ENCODE results near the gene SCAMP3.
A peak's percentile ranks its signal among the peaks of the same experiment; 100 is the strongest.

The SCAMP3 gene

GRCh38 chr1:155285631-155286044, 23.5 kb upstream of the SCAMP3 start:
- no peak for DNase-seq (ENCODE audit: low read depth in 2 of 2)

- DNase-seq (ENCODE audit: low read depth in 2 of 2): no peak
Measured at GRCh38 chr1:155285063-155285462, 22.9 kb upstream of the SCAMP3 start.

- no peak for DNase-seq (ENCODE audit: low read depth in 2 of 2)
Measured at GRCh38 chr1:155284476-155284875, 22.3 kb upstream of the SCAMP3 start.

GRCh38 chr1:155282488-155283091, 20.4 kb upstream of the SCAMP3 start:
- DNase-seq (ENCODE audit: low read depth in 2 of 2): no peak

- DNase-seq (ENCODE audit: low read depth in 2 of 2): no peak
Measured at GRCh38 chr1:155279268-155279667, 17.1 kb upstream of the SCAMP3 start.

GRCh38 chr1:155278689-155279160, 16.6 kb upstream of the SCAMP3 start:
- DNase-seq (ENCODE audit: low read depth in 2 of 2): no peak

GRCh38 chr1:155277902-155278688, 15.9 kb upstream of the SCAMP3 start:
- peak; percentile 47 to 48 for DNase-seq (ENCODE audit: low read depth in 2 of 2)

GRCh38 chr1:155277070-155277901, 15.1 kb upstream of the SCAMP3 start, which contains the start of gene HCN3:
Gene HCN3, plus strand, starts transcription at chr1:155277463. Its CDS starts 128 bp downstream, at chr1:155277591.
- DNase-seq (ENCODE audit: low read depth in 2 of 2): peak; percentile 82 to 86

GRCh38 chr1:155273343-155274245, 11.4 kb upstream of the SCAMP3 start, which contains the start of gene CLK2:
Gene CLK2, minus strand, starts transcription at chr1:155273504. Its CDS starts 2,527 bp downstream, at chr1:155270977.
- peak; percentile 88 to 90 for DNase-seq (ENCODE audit: low read depth in 2 of 2)

- DNase-seq (ENCODE audit: low read depth in 2 of 2): no peak
Measured at GRCh38 chr1:155272466-155273342, 10.5 kb upstream of the SCAMP3 start.

GRCh38 chr1:155269381-155269780, 7.2 kb upstream of the SCAMP3 start:
- no peak for DNase-seq (ENCODE audit: low read depth in 2 of 2)

GRCh38 chr1:155268630-155269029, 6.5 kb upstream of the SCAMP3 start:
- no peak for DNase-seq (ENCODE audit: low read depth in 2 of 2)

GRCh38 chr1:155267373-155267772, 5.2 kb upstream of the SCAMP3 start:
- DNase-seq (ENCODE audit: low read depth in 2 of 2): no peak

- DNase-seq (ENCODE audit: low read depth in 2 of 2): no peak
Measured at GRCh38 chr1:155266553-155266952, 4.4 kb upstream of the SCAMP3 start.

- DNase-seq (ENCODE audit: low read depth in 2 of 2): no peak
Measured at GRCh38 chr1:155263067-155263466, 907 bp upstream of the SCAMP3 start.

- no peak for DNase-seq (ENCODE audit: low read depth in 2 of 2)
Measured at GRCh38 chr1:155261493-155261851, 688 bp downstream of the SCAMP3 start.

GRCh38 chr1:155260276-155260675, 1.9 kb downstream of the SCAMP3 start:
- DNase-seq (ENCODE audit: low read depth in 2 of 2): no peak

- DNase-seq (ENCODE audit: low read depth in 2 of 2): no peak
Measured at GRCh38 chr1:155256058-155256852, 5.9 kb downstream of the SCAMP3 start.

Data from stimulated activated CD8-positive, alpha-beta memory T cell treated with anti-CD3 and anti-CD28 coated beads, Interleukin-7, amount 100 ng/mL, for 1 hour (primary cell).